Astrocyte of the cerebellum (primary cell): ENCODE measurements around the gene SLC17A8.
A peak's percentile ranks its signal among the peaks of the same experiment; 100 is the strongest.

Source experiments
- DNase-seq: peaks from one replicate; pipeline ENCODE4 v3.0.0-alpha.2; 2011; ENCODE audit warnings: low read depth
- H3K4me3 ChIP-seq: 2 replicates; pipeline ENCODE4 v1.5.1; 2011; ENCODE audit warnings: mild to moderate bottlenecking, low read depth, low read length, moderate library complexity
- in situ Hi-C: cut with HindIII; loops from 2 replicates; pipeline ENCODE4 v1.10.0; 2017; ENCODE audit warnings: low sequenced_read_pairs
- TF ChIP-seq, protein P1 (sequence below): IDR thresholded peaks from 2 replicates; pipeline ENCODE4 v1.5.1; 2012; ENCODE audit warnings: low read length, low read depth, moderate library complexity, mild to moderate bottlenecking; ENCODE audit errors: missing control alignments

Gene SLC17A8

DNA sequence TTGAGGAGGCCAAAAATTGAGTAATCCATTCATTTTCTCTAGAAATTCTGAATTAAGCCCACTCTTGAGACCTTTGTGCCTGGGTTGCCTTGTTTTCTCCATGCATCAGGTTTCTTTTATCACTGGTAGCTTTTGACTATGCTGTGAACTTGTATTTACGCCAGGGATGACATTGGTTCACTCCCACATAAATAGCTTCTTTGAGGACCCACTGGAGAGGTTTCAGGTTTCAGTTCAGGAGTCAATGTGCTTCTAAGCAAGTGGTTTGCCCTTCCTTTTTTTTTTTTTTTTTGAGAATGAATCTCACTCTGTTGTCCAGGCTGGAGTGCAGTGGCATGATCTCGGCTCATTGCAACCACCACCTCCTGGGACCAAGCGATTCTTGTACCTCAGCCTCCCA is 10.2 kb upstream of the SLC17A8 start:
- DNase-seq: no peak
- TF ChIP-seq, protein P1, sequence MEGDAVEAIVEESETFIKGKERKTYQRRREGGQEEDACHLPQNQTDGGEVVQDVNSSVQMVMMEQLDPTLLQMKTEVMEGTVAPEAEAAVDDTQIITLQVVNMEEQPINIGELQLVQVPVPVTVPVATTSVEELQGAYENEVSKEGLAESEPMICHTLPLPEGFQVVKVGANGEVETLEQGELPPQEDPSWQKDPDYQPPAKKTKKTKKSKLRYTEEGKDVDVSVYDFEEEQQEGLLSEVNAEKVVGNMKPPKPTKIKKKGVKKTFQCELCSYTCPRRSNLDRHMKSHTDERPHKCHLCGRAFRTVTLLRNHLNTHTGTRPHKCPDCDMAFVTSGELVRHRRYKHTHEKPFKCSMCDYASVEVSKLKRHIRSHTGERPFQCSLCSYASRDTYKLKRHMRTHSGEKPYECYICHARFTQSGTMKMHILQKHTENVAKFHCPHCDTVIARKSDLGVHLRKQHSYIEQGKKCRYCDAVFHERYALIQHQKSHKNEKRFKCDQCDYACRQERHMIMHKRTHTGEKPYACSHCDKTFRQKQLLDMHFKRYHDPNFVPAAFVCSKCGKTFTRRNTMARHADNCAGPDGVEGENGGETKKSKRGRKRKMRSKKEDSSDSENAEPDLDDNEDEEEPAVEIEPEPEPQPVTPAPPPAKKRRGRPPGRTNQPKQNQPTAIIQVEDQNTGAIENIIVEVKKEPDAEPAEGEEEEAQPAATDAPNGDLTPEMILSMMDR: no peak
- in situ Hi-C loops: no loop called here

GRCh38 chr12:100348657-100349454 is 8.0 kb upstream of the SLC17A8 start:
- in situ Hi-C loops: no loop called here
- H3K4me3 ChIP-seq: no peak overlapping the region
- DNase-seq: peak; percentile 32
- TF ChIP-seq, protein P1: peak; percentile 21

More for the DNA sequence above, 10.2 kb upstream of the SLC17A8 start:
- no peak overlapping the region for H3K4me3 ChIP-seq

DNA sequence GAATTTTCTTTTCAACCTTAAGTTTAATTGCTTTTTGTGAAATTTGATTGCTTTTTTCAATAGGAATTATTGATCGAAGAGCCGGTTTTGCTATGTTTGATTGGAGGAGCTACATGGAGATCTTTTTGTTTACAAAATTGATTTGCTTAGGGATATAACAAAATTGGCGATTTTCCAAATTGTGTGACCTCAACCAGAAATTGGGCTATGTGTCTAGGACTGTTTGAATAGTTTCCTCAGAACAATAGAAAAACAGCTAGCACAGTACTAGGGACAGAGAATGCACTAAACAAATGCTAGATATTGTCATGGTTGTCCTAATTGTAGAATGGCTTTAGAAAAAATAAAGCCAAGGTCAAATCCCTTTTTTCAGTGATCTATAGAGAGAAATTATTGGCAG is 2.4 kb downstream of the SLC17A8 start:
- TF ChIP-seq, protein P1: no peak
- no peak overlapping the region for H3K4me3 ChIP-seq
- in situ Hi-C loops: no loop called here
- no peak for DNase-seq

DNA sequence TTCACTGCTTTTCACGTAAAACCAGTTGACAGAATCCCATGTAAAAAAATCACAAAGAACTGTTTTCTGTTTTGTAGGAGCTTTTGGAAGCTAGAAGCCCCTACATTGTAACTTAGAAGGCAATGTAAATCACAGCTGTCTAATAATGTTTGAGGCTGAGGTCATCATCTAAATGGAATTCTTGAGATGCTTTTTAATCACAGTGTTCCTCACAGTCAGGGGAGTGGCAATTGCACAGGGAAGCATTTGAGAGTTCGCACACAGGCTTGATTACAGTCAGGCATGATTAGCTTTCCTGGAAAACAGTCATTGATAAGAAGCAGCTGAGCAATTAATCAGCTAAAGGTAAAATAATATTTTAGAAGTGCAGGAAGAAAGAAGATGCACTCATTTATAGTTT is 2.9 kb downstream of the SLC17A8 start:
- in situ Hi-C loops: no loop called here
- no peak for DNase-seq
- TF ChIP-seq, protein P1: no peak
- H3K4me3 ChIP-seq: no peak overlapping the region

DNA sequence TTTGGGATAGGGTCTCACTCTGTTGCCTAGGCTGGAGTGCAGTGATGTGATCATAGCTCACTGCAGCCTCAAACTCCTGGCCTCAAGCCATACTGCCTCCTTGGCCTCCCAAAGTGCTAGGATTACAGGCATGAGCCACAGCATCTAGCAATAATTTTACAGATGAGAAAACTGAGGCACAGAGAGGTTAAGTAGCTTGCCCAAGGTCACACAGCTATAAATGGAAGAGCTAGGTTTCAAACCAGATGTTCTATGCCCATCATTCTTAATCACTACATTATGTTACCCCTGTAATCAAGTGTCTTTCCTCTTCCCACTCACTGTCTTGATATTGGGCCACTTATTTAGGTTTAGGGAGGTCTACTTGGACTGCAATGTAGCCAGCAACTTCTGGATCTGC is 3.6 kb downstream of the SLC17A8 start:
- in situ Hi-C loops: no loop called here

GRCh38 chr12:100364324-100364723 is 7.5 kb downstream of the SLC17A8 start:
- H3K4me3 ChIP-seq: no peak overlapping the region
- TF ChIP-seq, protein P1: no peak
- no peak for DNase-seq
- in situ Hi-C loops: no loop called here

More for the DNA sequence above, 3.6 kb downstream of the SLC17A8 start:
- no peak overlapping the region for H3K4me3 ChIP-seq
- no peak for DNase-seq
- TF ChIP-seq, protein P1: no peak
